KMS-11 (cell line): Measurements from ENCODE around the gene FOXO6.
A peak's percentile ranks its signal among the peaks of the same experiment; 100 is the strongest.

Experiments used
- H2AFZ ChIP-seq: fragments of 200-600 bp; sonication (generic); 2 replicates; pipeline ENCODE4 v1.6.1; 2016; ENCODE audit warnings: antibody characterized with exemption, mixed run types, low read depth
- H3K27ac ChIP-seq: fragments of 200-600 bp; sonication (generic); 2 replicates; pipeline ENCODE4 v1.6.1; 2016; ENCODE audit warnings: mild to moderate bottlenecking, mixed run types
- H3K27me3 ChIP-seq: fragments of 200-600 bp; sonication (generic); 2 replicates; pipeline ENCODE4 v1.6.1; 2017; ENCODE audit warnings: mild to moderate bottlenecking, low read depth, mixed run types, moderate library complexity; ENCODE audit not compliant: insufficient read depth
- H3K36me3 ChIP-seq: fragments of 200-600 bp; sonication (generic); 2 replicates; pipeline ENCODE4 v1.6.1; 2017; ENCODE audit warnings: mild to moderate bottlenecking, mixed run types; ENCODE audit not compliant: insufficient read depth
- H3K4me1 ChIP-seq: fragments of 200-600 bp; sonication (generic); 2 replicates; pipeline ENCODE4 v1.6.1; 2016; ENCODE audit warnings: mild to moderate bottlenecking, low read depth, mixed run types; ENCODE audit not compliant: poor library complexity, severe bottlenecking
- H3K4me2 ChIP-seq: fragments of 200-600 bp; sonication (generic); 2 replicates; pipeline ENCODE4 v1.7.0; 2016; ENCODE audit warnings: mild to moderate bottlenecking, mixed run types
- H3K4me3 ChIP-seq: fragments of 200-600 bp; sonication (generic); IDR thresholded peaks from 2 replicates; pipeline ENCODE4 v1.6.1; 2017; ENCODE audit warnings: low read depth, low read length, mixed read lengths; ENCODE audit not compliant: insufficient read depth
- H3K79me2 ChIP-seq: fragments of 200-600 bp; sonication (generic); 2 replicates; pipeline ENCODE4 v1.6.1; 2016; ENCODE audit warnings: low read depth, mixed run types; ENCODE audit not compliant: insufficient read depth
- H3K9ac ChIP-seq: fragments of 200-600 bp; sonication (generic); 2 replicates; pipeline ENCODE4 v1.6.1; 2016; ENCODE audit warnings: mild to moderate bottlenecking, mixed run types
- H4K20me1 ChIP-seq: fragments of 200-600 bp; sonication (generic); 2 replicates; pipeline ENCODE4 v1.6.1; 2016; ENCODE audit warnings: mild to moderate bottlenecking, mixed run types; ENCODE audit not compliant: insufficient read depth
- CTCF ChIP-seq: fragments of 200-600 bp; sonication (generic); conservative IDR thresholded peaks from 2 replicates; pipeline ENCODE4 v1.6.1; 2017; ENCODE audit warnings: low read depth, mild to moderate bottlenecking, antibody characterized with exemption, low read length, moderate library complexity, mixed read lengths

The FOXO6 gene

GRCh38 chr1:41427916-41428737 lies 66.9 kb downstream of the FOXO6 start:
- Histone ChIP-seq H3K79me2 (no peaks in the 10 kb centered on the region), H3K36me3 (no peaks in the 10 kb centered on the region), H3K27ac (no peak overlapping the region), H3K4me2 (no peak overlapping the region), H3K27me3 (no peaks in the 10 kb centered on the region), H3K9ac (no peak overlapping the region), H3K4me1 (peaks cover 33% of the 10 kb centered on the region), H3K4me3 (no peak overlapping the region), H4K20me1 (no peaks in the 10 kb centered on the region), H2AFZ (no peak overlapping the region)
- TF ChIP-seq CTCF, result no peak

DNA sequence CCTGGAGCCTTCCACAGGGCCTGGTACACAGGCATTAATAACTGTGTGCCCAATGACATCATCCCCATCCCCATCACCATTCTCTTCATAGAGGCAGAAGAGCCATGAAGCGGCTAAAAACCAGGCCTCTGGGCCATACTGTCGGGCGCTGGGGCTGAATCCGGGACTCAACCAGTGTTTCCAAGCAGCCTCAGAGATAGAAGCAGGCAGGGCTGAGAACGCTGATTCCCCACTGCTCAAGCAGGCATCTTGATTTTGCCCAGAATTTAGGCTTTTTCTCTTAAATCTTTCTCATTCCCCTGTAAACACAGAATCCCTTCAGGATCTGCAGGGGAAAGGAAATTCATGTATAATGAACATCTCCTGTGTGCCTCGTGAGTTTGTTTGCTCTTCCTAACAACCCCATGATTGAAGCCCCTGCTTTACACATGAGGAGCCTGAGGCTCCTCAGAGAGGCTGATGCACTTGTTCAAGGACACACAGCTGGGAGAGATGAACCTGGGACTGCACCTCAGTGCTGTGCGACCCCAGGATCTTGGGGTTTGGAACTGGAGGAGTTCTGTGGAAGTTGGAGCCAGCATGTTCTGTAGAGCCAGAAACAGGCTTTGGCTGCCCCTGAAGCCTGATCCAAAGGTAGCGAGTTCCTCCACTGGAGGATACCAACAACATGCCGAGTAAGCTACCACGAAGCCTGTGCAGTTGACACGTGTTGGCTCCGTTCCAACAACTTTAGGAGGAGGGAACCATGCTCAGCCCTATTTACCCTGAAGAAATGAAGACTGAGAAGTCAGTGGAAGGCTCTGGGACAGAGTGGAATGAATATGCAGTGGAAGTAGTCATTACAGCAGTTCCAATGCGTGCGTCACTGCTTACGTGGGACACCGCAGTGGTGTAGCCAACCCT lies 67.8 kb downstream of the FOXO6 start:
- no peaks in the 10 kb centered on the region for H3K27me3 ChIP-seq
- no peak for TF ChIP-seq CTCF
- no peak overlapping the region for H3K4me3 ChIP-seq
- peaks cover 33% of the 10 kb centered on the region for H3K4me1 ChIP-seq
- H2AFZ ChIP-seq, result no peak overlapping the region
- no peak overlapping the region for H3K27ac ChIP-seq
- H3K9ac ChIP-seq, result no peak overlapping the region
- no peaks in the 10 kb centered on the region for H3K79me2 ChIP-seq
- no peak overlapping the region for H3K4me2 ChIP-seq
- no peaks in the 10 kb centered on the region for H3K36me3 ChIP-seq
- H4K20me1 ChIP-seq, result no peaks in the 10 kb centered on the region

- Histone ChIP-seq H4K20me1 (no peaks in the 10 kb centered on the region), H3K4me3 (no peak overlapping the region), H3K27ac (no peak overlapping the region), H2AFZ (no peak overlapping the region), H3K27me3 (no peaks in the 10 kb centered on the region), H3K9ac (no peak overlapping the region), H3K4me2 (peak overlapping the region; percentile 10; the same call in 1 of the 2 replicates), H3K36me3 (no peaks in the 10 kb centered on the region), H3K79me2 (no peaks in the 10 kb centered on the region), H3K4me1 (peaks cover 33% of the 10 kb centered on the region)
- no peak for TF ChIP-seq CTCF
Observed at GRCh38 chr1:41429641-41430035, 68.4 kb downstream of the FOXO6 start.

- Histone ChIP-seq H3K79me2 (no peaks in the 10 kb centered on the region), H3K4me1 (peaks cover 33% of the 10 kb centered on the region), H3K27me3 (no peaks in the 10 kb centered on the region), H4K20me1 (no peaks in the 10 kb centered on the region), H3K27ac (no peak overlapping the region), H3K4me2 (peak overlapping the region; percentile 10), H2AFZ (no peak overlapping the region), H3K4me3 (no peak overlapping the region), H3K9ac (no peak overlapping the region), H3K36me3 (no peaks in the 10 kb centered on the region)
- no peak for TF ChIP-seq CTCF
Observed at GRCh38 chr1:41430069-41430468, 68.8 kb downstream of the FOXO6 start.
